Endothelial cell of umbilical vein (primary cell): ENCODE data around the gene GCNT2. TPM values are rescaled to one million over a fixed set of nuclear protein-coding genes. Genes with fewer than 3 reads are reported as not detected.

Experiments used
- BruUV-seq: library from RNA; stranded (reverse); fragments of 400-500 nt; replicated peaks from 2 replicates; lab custom pipeline; 2021; lab: Mats Ljungman, UMichigan
- CTCF ChIA-PET: fragments of 300-600, 350-600 bp; sonication (Branson Sonifier 250); formaldehyde crosslinking; loops from one replicate; lab custom pipeline; 2021; ENCODE audit warnings: antibody characterized with exemption, inconsistent platforms; lab: Charles Lee
- POLR2A ChIA-PET: fragments of 300-600, 350-600 bp; sonication (Branson Sonifier 250); formaldehyde crosslinking; loops from one replicate; lab custom pipeline; 2021; ENCODE audit warnings: antibody characterized with exemption, inconsistent platforms; lab: Charles Lee
- DNase-seq: peaks from one replicate; pipeline ENCODE4 v3.0.0-alpha.2; 2011; ENCODE audit warnings: low read depth, low spot score
- FAIRE-seq: peaks from 2 replicates; lab custom pipeline; 2011; peaks lifted over from hg19 to GRCh38; lab: Jason Lieb, UNC
- H2AFZ ChIP-seq: 2 replicates; pipeline ENCODE4 v1.6.0; 2012; ENCODE audit warnings: low read depth, low read length, control low read depth, inconsistent platforms
- H3K27ac ChIP-seq: 2 replicates; pipeline ENCODE4 v1.5.1; 2011; ENCODE audit warnings: low read depth, mild to moderate bottlenecking, control low read depth, low read length, moderate library complexity; ENCODE audit not compliant: insufficient read depth
- H3K27me3 ChIP-seq, 2 experiments: 2 replicates each; pipeline versions ENCODE4 v1.6.0 to v1.6.1; 2011; ENCODE audit warnings: low read length in 2 of 2, mixed read lengths in 1 of 2; ENCODE audit not compliant: control insufficient read depth in 2 of 2, insufficient read depth in 2 of 2
- H3K36me3 ChIP-seq, 2 experiments: 2 replicates in 1 of 2; 3 replicates in 1 of 2; pipeline ENCODE4 v1.5.1; 2011; ENCODE audit warnings: low read length in 2 of 2, mild to moderate bottlenecking in 1 of 2, moderate library complexity in 1 of 2; ENCODE audit not compliant: control insufficient read depth in 2 of 2, insufficient read depth in 2 of 2; ENCODE audit errors: extremely low read depth in 1 of 2
- H3K4me1 ChIP-seq: 3 replicates; pipeline ENCODE4 v1.5.1; 2011; ENCODE audit warnings: mild to moderate bottlenecking, low read length; ENCODE audit not compliant: control insufficient read depth, insufficient read depth; ENCODE audit errors: extremely low read depth
- H3K4me2 ChIP-seq: 2 replicates; pipeline ENCODE4 v1.6.1; 2011; ENCODE audit warnings: low read length, control low read depth, mixed read lengths; ENCODE audit not compliant: insufficient read depth
- H3K4me3 ChIP-seq, 3 experiments: fragments of 200-600 bp in 1 of 3; sonication (generic), shearing (Covaris generic) in 1 of 3; replicated peaks in 1 of 3; 2 replicates each; pipeline ENCODE4 v1.5.1; 2011 to 2016; ENCODE audit warnings: control low read depth in 3 of 3, low read length in 3 of 3, mild to moderate bottlenecking in 2 of 3, inconsistent platforms in 1 of 3, low read depth in 1 of 3, moderate library complexity in 1 of 3; ENCODE audit not compliant: insufficient read depth in 1 of 3
- H3K79me2 ChIP-seq: 2 replicates; pipeline ENCODE4 v1.6.0; 2012; ENCODE audit warnings: low read length, inconsistent platforms; ENCODE audit not compliant: control insufficient read depth, insufficient read depth
- H3K9ac ChIP-seq: replicated peaks from 2 replicates; pipeline ENCODE3; 2011; ENCODE audit warnings: low read length, control low read depth; ENCODE audit not compliant: insufficient read depth; ENCODE audit errors: extremely low read depth
- H3K9me1 ChIP-seq: replicated peaks from 3 replicates; pipeline ENCODE4 v1.6.0; 2011; ENCODE audit warnings: mild to moderate bottlenecking, low read length; ENCODE audit not compliant: control insufficient read depth, insufficient read depth; ENCODE audit errors: extremely low read depth
- H3K9me3 ChIP-seq: replicated peaks from 2 replicates; pipeline ENCODE4 v1.5.1; 2012; ENCODE audit warnings: low read length, inconsistent platforms; ENCODE audit not compliant: control insufficient read depth, insufficient read depth
- H4K20me1 ChIP-seq: replicated peaks from 2 replicates; pipeline ENCODE3; 2011; ENCODE audit warnings: mild to moderate bottlenecking, low read length; ENCODE audit not compliant: control insufficient read depth, insufficient read depth; ENCODE audit errors: extremely low read depth
- CTCF ChIP-seq, 2 donors: IDR thresholded peaks; 1 replicate in 1 of 2; 2 replicates in 1 of 2; pipeline ENCODE4 v1.5.1; 2011; ENCODE audit warnings: low read length in 2 of 2, mild to moderate bottlenecking in 2 of 2, moderate library complexity in 2 of 2, control low read depth in 1 of 2, inconsistent platforms in 1 of 2, low read depth in 1 of 2; ENCODE audit not compliant: insufficient read depth in 1 of 2; ENCODE audit errors: extremely low read depth in 1 of 2
- FOS ChIP-seq: IDR thresholded peaks from 2 replicates; pipeline ENCODE4 v1.6.1; 2011; ENCODE audit warnings: mild to moderate bottlenecking, low read length, moderate library complexity, borderline replicate concordance; ENCODE audit not compliant: insufficient read depth
- JUN ChIP-seq: IDR thresholded peaks from 2 replicates; pipeline ENCODE4 v1.6.1; 2011; ENCODE audit warnings: borderline replicate concordance, low read depth; ENCODE audit not compliant: insufficient read length, insufficient read depth
- POLR2A ChIP-seq: IDR thresholded peaks from 2 replicates; pipeline ENCODE4 v1.6.1; 2012; ENCODE audit warnings: low read depth, mild to moderate bottlenecking, control low read depth, low read length
- POLR2AphosphoS5 ChIP-seq: IDR thresholded peaks from 2 replicates; pipeline ENCODE4 v1.6.1; 2012; ENCODE audit warnings: low read depth, mild to moderate bottlenecking, control low read depth, low read length, moderate library complexity; ENCODE audit not compliant: insufficient read depth
- dilution Hi-C: fragments of 300-500 bp; cut with MboI; formaldehyde crosslinking; loops from one replicate; pipeline ENCODE4 v1.15.0; 2019; ENCODE audit warnings: low sequenced_read_pairs; ENCODE audit not compliant: extremely low pct_ligation_motif_present
- intact Hi-C: fragments of 100-400 bp; cut with micrococcal nuclease; formaldehyde crosslinking; loops from one replicate; pipeline ENCODE4 v1.10.0; 2022
- polyA plus RNA-seq, 4 experiments: library from polyadenylated mRNA; depleted of rRNA in 3 of 4; stranded (reverse) in 3 of 4; unstranded in 1 of 4; fragments of >200 nt; gene quantifications; 2 replicates each; pipeline versions ENCODE4 v1.2.1 to v1.2.3, GENCODE V29; 2011 to 2012; ENCODE audit warnings: missing spikeins in 1 of 4
- total RNA-seq: library from RNA; stranded (reverse); gene quantifications from 2 replicates; pipeline ENCODE4 v1.2.3, GENCODE V29; 2021

Gene GCNT2
- total and polyA plus RNA-seq, 2 donors (not counting 3 experiments of a cell fraction or from before 2014, with no cell fraction given), result 3.8 to 10.9 TPM

GRCh38 chr6:10554826-10555225 lies 33.7 kb downstream of the GCNT2 start:
- H3K4me1 ChIP-seq, result peaks cover 25% of the 10 kb centered on the region
- H4K20me1 ChIP-seq, result no peaks in the 10 kb centered on the region
- H3K9me3 ChIP-seq, result no peaks in the 10 kb centered on the region
- ChIA-PET CTCF (interaction anchor here (0.8 to 2.0 kb wide), 12 partner anchors 9 to 590 kb away, joined by 3 to 9 read pairs (median 4); no protein-coding TSS in a partner anchor), POLR2A (interaction anchor here (1.0 to 1.3 kb wide), 2 partner anchors 29 to 44 kb away, joined by 4 to 5 read pairs; no protein-coding TSS in a partner anchor)
- DNase-seq (peak; percentile 75), FAIRE-seq (peak; percentile 88)
- BruUV-seq, result no TSS peak
- H3K36me3 ChIP-seq, result no peaks in the 10 kb centered on the region
- no peaks in the 10 kb centered on the region for H3K27me3 ChIP-seq
- no peaks in the 10 kb centered on the region for H3K9me1 ChIP-seq
- peak overlapping the region; percentile 32 for H2AFZ ChIP-seq
- H3K27ac ChIP-seq, result peak overlapping the region; percentile 74
- TF ChIP-seq FOS, result peak; percentile 28
- no peak for TF ChIP-seq CTCF (IDR thresholded peaks at IDR 0.05; ENCODE audit: extremely low read depth in 1 of 2, insufficient read depth in 1 of 2, low read depth in 1 of 2, low read length in 2 of 2)
- peak; percentile 36 for TF ChIP-seq POLR2AphosphoS5
- TF ChIP-seq JUN, result peak; percentile 59
- TF ChIP-seq POLR2A, result no peak
- peak overlapping the region; percentile 87 for H3K4me2 ChIP-seq
- dilution Hi-C loops, result no loop called here
- H3K79me2 ChIP-seq, result no peaks in the 10 kb centered on the region
- no peak overlapping the region for H3K4me3 ChIP-seq
- no peak overlapping the region for H3K9ac ChIP-seq
- intact Hi-C loops, result loop anchor here (1.0 to 2.0 kb wide), 5 partner anchors 23 to 139 kb away; partner anchors contain the start of genes C6orf52, GCNT2 and PAK1IP1
